Left ventricle myocardium inferior (tissue), 1 donor: ENCODE measurements around the gene MBTD1. TPM values are rescaled to one million over a fixed set of nuclear protein-coding genes. Genes with fewer than 3 reads are reported as not detected.

Experiments
- DNase-seq: peaks from one replicate; pipeline ENCODE4 v3.0.0-alpha.2; 2020
- H3K27ac ChIP-seq: fragments of 200-600 bp; replicated peaks from 2 replicates; pipeline ENCODE4 v1.8.0; 2021
- H3K27me3 ChIP-seq: fragments of 200-600 bp; 2 replicates; pipeline ENCODE4 v1.8.0; 2021; ENCODE audit warnings: low read depth
- H3K36me3 ChIP-seq: fragments of 200-600 bp; 2 replicates; pipeline ENCODE4 v1.8.0; 2021
- H3K4me1 ChIP-seq: fragments of 200-600 bp; 2 replicates; pipeline ENCODE4 v1.8.0; 2021
- H3K4me3 ChIP-seq: fragments of 200-600 bp; 2 replicates; pipeline ENCODE4 v1.8.0; 2021; ENCODE audit warnings: mild to moderate bottlenecking, moderate library complexity
- H3K9me3 ChIP-seq: fragments of 200-600 bp; replicated peaks from 2 replicates; pipeline ENCODE4 v1.8.0; 2021
- intact Hi-C: fragments of 100-400 bp; cut with micrococcal nuclease; formaldehyde crosslinking; loops from one replicate; pipeline ENCODE4 v1.11.0; 2022
- total RNA-seq: library from RNA; stranded (reverse); fragmentation: NEBNext Ultra II Directional; extraction: Animal tissue kit (Norgen Biotek cat#: 25700); gene quantifications from one replicate; pipeline ENCODE4 v1.2.1, GENCODE V29; 2021
- TF ChIP-seq, protein P1 (sequence below): fragments of 200-600 bp; IDR thresholded peaks from 2 replicates; pipeline ENCODE4 v1.8.0; 2021; ENCODE audit warnings: antibody characterized with exemption, mild to moderate bottlenecking, borderline replicate concordance
- donor health status: DM: no; HTN: yes; CAD: no; lungs with severe emphysema.

The MBTD1 gene
- total RNA-seq, 1 donor from 2014 or later = 5.4 TPM

DNA sequence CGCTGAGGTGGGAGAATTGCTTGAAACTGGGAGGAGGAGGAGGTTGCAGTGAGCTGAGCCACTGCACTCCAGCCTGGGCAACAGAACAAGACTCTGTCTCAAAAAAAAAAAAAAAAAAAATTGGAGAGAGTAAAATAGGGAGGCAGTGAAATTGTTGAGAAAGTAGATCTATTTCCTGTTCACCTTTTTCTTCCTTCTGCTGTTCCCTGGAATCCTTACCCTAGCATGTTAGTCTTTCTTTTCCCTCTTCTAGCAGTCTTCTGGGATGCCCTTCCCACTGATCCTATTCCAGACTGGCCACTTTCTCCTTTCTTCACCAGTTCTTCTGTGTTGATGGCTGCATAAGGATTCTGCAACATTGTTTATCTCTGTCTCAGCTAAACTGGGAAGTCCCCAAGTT, 90.5 kb downstream of the MBTD1 start:
- no peak for DNase-seq
- peaks cover 26% of the 10 kb centered on the region for H3K4me1 ChIP-seq
- no peaks in the 10 kb centered on the region for H3K9me3 ChIP-seq
- H3K36me3 ChIP-seq = peaks cover 58% of the 10 kb centered on the region
- TF ChIP-seq, protein P1, sequence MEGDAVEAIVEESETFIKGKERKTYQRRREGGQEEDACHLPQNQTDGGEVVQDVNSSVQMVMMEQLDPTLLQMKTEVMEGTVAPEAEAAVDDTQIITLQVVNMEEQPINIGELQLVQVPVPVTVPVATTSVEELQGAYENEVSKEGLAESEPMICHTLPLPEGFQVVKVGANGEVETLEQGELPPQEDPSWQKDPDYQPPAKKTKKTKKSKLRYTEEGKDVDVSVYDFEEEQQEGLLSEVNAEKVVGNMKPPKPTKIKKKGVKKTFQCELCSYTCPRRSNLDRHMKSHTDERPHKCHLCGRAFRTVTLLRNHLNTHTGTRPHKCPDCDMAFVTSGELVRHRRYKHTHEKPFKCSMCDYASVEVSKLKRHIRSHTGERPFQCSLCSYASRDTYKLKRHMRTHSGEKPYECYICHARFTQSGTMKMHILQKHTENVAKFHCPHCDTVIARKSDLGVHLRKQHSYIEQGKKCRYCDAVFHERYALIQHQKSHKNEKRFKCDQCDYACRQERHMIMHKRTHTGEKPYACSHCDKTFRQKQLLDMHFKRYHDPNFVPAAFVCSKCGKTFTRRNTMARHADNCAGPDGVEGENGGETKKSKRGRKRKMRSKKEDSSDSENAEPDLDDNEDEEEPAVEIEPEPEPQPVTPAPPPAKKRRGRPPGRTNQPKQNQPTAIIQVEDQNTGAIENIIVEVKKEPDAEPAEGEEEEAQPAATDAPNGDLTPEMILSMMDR = no peak
- intact Hi-C loops = no loop called here
- no peaks in the 10 kb centered on the region for H3K27me3 ChIP-seq
- no peak overlapping the region for H3K4me3 ChIP-seq
- H3K27ac ChIP-seq = no peak overlapping the region

- TF ChIP-seq, protein P1 = peak; percentile 70
- Histone ChIP-seq H3K27me3 (no peaks in the 10 kb centered on the region), H3K4me3 (peak overlapping the region; percentile 99), H3K36me3 (peaks cover 43% of the 10 kb centered on the region), H3K9me3 (no peaks in the 10 kb centered on the region), H3K27ac (peak overlapping the region; percentile 97), H3K4me1 (peaks cover 26% of the 10 kb centered on the region)
- intact Hi-C loops = no loop called here
- peak; percentile 43 for DNase-seq
Measured at GRCh38 chr17:51166987-51167931, 92.6 kb downstream of the MBTD1 start.

- peak within 1 kb of the TSS; percentile 97 for H3K27ac ChIP-seq
- intact Hi-C loops = no loop called here
- no peaks in the 10 kb centered on the region for H3K9me3 ChIP-seq
- peak; percentile 91 for DNase-seq
- no peaks in the 10 kb centered on the region for H3K27me3 ChIP-seq
- TF ChIP-seq, protein P1 = no peak
- H3K4me1 ChIP-seq = peaks cover 26% of the 10 kb centered on the region
- H3K36me3 ChIP-seq = peaks cover 42% of the 10 kb centered on the region
- H3K4me3 ChIP-seq = peak within 1 kb of the TSS; percentile 99
Measured at GRCh38 chr17:51166198-51166986, 93.5 kb downstream of the MBTD1 start, which contains the start of gene NME2. TSS of gene NME2 (plus strand) at chr17:51166411. CDS start at chr17:51166831, 420 bp downstream.

DNA sequence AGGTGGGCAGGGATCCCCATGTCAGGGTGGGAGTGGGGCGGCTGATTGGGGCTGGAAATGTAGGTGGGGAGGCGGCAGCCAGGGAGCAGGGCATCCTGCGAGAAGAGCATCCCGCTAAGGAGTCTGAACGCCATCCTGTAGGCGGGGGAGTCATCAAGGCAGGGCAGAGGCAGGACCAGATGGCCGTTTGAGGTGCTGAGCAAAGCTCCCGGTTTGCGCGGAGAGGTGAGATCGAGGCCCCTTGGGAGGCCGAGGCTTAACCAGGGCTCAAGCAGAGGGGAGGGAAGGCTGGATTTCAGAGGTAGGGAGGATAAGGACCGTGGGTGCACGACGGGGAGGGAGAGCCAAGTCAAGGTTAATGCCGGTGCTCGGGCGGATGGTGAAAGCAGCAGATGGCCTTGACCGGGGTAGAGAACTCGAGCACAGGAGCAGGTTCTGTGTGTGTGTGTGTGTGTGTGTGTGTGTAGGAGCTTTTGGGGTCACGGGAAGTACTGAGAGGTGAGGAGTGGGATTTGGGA, 94.1 kb downstream of the MBTD1 start:
- Histone ChIP-seq H3K9me3 (no peaks in the 10 kb centered on the region), H3K27ac (peak overlapping the region; percentile 97), H3K4me3 (peak overlapping the region; percentile 99), H3K36me3 (peaks cover 42% of the 10 kb centered on the region), H3K4me1 (peaks cover 26% of the 10 kb centered on the region), H3K27me3 (no peaks in the 10 kb centered on the region)
- TF ChIP-seq, protein P1 = no peak
- no peak for DNase-seq
- intact Hi-C loops = no loop called here

GRCh38 chr17:51164911-51165679, 94.8 kb downstream of the MBTD1 start:
- Histone ChIP-seq H3K9me3 (no peaks in the 10 kb centered on the region), H3K27me3 (no peaks in the 10 kb centered on the region), H3K4me1 (peaks cover 26% of the 10 kb centered on the region), H3K27ac (peak overlapping the region; percentile 97), H3K36me3 (peaks cover 42% of the 10 kb centered on the region), H3K4me3 (peak overlapping the region; percentile 99)
- no peak for DNase-seq
- TF ChIP-seq, protein P1 = no peak
- intact Hi-C loops = no loop called here
